ENCODE measurements around the gene DDO. TPM values are rescaled to one million over a fixed set of nuclear protein-coding genes. Genes with fewer than 3 reads are reported as not detected.

DDO gene
- total and polyA plus RNA-seq, 4 experiments from 2014 or later: not detected

- no peaks in the 10 kb centered on the region for H3K4me1 ChIP-seq (ENCODE audit: insufficient read depth, low read length)
- no peak overlapping the region for H3K27ac ChIP-seq (ENCODE audit: low read depth, low read length)
- no peaks in the 10 kb centered on the region for H3K36me3 Mint-ChIP-seq
- H3K4me1 Mint-ChIP-seq: no peaks in the 10 kb centered on the region
- H3K36me3 ChIP-seq (ENCODE audit: insufficient read depth, low read length): no peaks in the 10 kb centered on the region
- H3K27me3 Mint-ChIP-seq: peaks cover 10 to 12% of the 10 kb centered on the region in 2 donors
- no peak overlapping the region for H3K4me3 ChIP-seq (ENCODE audit: low read length in 2 of 2)
- H3K9me3 Mint-ChIP-seq: no peaks in the 10 kb centered on the region
- H3K27me3 ChIP-seq (ENCODE audit: insufficient read depth, low read length): no peaks in the 10 kb centered on the region
- H3K9me3 ChIP-seq (ENCODE audit: control insufficient read depth in 1 of 2, low read length in 2 of 2): no peaks in the 10 kb centered on the region
- no peak for DNase-seq
- POLR2A ChIA-PET (ENCODE audit: partially characterized antibody): no interaction called here
- no peak overlapping the region for H3K27ac Mint-ChIP-seq
- CTCF ChIA-PET (ENCODE audit: partially characterized antibody): interaction anchor here (0.6 kb wide), 1 partner anchor 1174 kb away, joined by 3 read pairs; no protein-coding TSS in a partner anchor
- intact Hi-C loops (cut with micrococcal nuclease): no loop called here
- H3K4me3 Mint-ChIP-seq: no peak overlapping the region
Observed at GRCh38 chr6:110449541-110449895, 34.1 kb upstream of the DDO start.

GRCh38 chr6:110448846-110449540 is 33.6 kb upstream of the DDO start:
- H3K27ac ChIP-seq (ENCODE audit: low read depth, low read length): no peak overlapping the region

GRCh38 chr6:110447761-110448160 is 32.4 kb upstream of the DDO start:
- Mint-ChIP-seq H3K9me3 (no peaks in the 10 kb centered on the region), H3K27ac (no peak overlapping the region)
- POLR2A ChIA-PET (ENCODE audit: partially characterized antibody): no interaction called here

More at GRCh38 chr6:110448846-110449540, 33.6 kb upstream of the DDO start:
- no peak overlapping the region for H3K4me3 Mint-ChIP-seq
- Histone ChIP-seq H3K4me1 (ENCODE audit: insufficient read depth, low read length) (no peaks in the 10 kb centered on the region), H3K27me3 (ENCODE audit: insufficient read depth, low read length) (no peaks in the 10 kb centered on the region), H3K36me3 (ENCODE audit: insufficient read depth, low read length) (no peaks in the 10 kb centered on the region), H3K9me3 (ENCODE audit: control insufficient read depth in 1 of 2, low read length in 2 of 2) (no peaks in the 10 kb centered on the region), H3K4me3 (ENCODE audit: low read length in 2 of 2) (no peak overlapping the region)
- H3K36me3 Mint-ChIP-seq: no peaks in the 10 kb centered on the region
- H3K27me3 Mint-ChIP-seq: peaks cover 10 to 12% of the 10 kb centered on the region in 2 donors
- H3K9me3 Mint-ChIP-seq: no peaks in the 10 kb centered on the region
- H3K4me1 Mint-ChIP-seq: no peaks in the 10 kb centered on the region
- DNase-seq: no peak
- intact Hi-C loops (cut with micrococcal nuclease): no loop called here
- ChIA-PET POLR2A (ENCODE audit: partially characterized antibody) (no interaction called here), CTCF (ENCODE audit: partially characterized antibody) (interaction anchor here (0.6 kb wide), 1 partner anchor 1173 kb away, joined by 3 read pairs; no protein-coding TSS in a partner anchor)
- no peak overlapping the region for H3K27ac Mint-ChIP-seq

GRCh38 chr6:110446405-110446804 is 31.0 kb upstream of the DDO start:
- peaks cover 3 to 7% of the 10 kb centered on the region in 2 donors for H3K27me3 Mint-ChIP-seq
- Histone ChIP-seq H3K4me1 (ENCODE audit: insufficient read depth, low read length) (no peaks in the 10 kb centered on the region), H3K36me3 (ENCODE audit: insufficient read depth, low read length) (no peaks in the 10 kb centered on the region), H3K4me3 (ENCODE audit: low read length in 2 of 2) (no peak overlapping the region), H3K9me3 (ENCODE audit: control insufficient read depth in 1 of 2, low read length in 2 of 2) (no peaks in the 10 kb centered on the region), H3K27me3 (ENCODE audit: insufficient read depth, low read length) (no peaks in the 10 kb centered on the region), H3K27ac (ENCODE audit: low read depth, low read length) (no peak overlapping the region)
- no peak overlapping the region for H3K4me3 Mint-ChIP-seq
- DNase-seq: no peak
- intact Hi-C loops (cut with micrococcal nuclease): no loop called here
- no peaks in the 10 kb centered on the region for H3K36me3 Mint-ChIP-seq
- no peaks in the 10 kb centered on the region for H3K4me1 Mint-ChIP-seq
- H3K9me3 Mint-ChIP-seq: no peaks in the 10 kb centered on the region
- CTCF ChIA-PET (ENCODE audit: partially characterized antibody): no interaction called here
- no peak overlapping the region for H3K27ac Mint-ChIP-seq
- POLR2A ChIA-PET (ENCODE audit: partially characterized antibody): no interaction called here

More at GRCh38 chr6:110447761-110448160, 32.4 kb upstream of the DDO start:
- no peak overlapping the region for H3K4me3 Mint-ChIP-seq
- no peaks in the 10 kb centered on the region for H3K27me3 ChIP-seq (ENCODE audit: insufficient read depth, low read length)
- DNase-seq: no peak
- intact Hi-C loops (cut with micrococcal nuclease): no loop called here
- H3K27ac ChIP-seq (ENCODE audit: low read depth, low read length): no peak overlapping the region
- H3K36me3 Mint-ChIP-seq: no peaks in the 10 kb centered on the region
- CTCF ChIA-PET (ENCODE audit: partially characterized antibody): no interaction called here
- H3K27me3 Mint-ChIP-seq: peaks cover 10 to 11% of the 10 kb centered on the region in 2 donors
- H3K9me3 ChIP-seq (ENCODE audit: control insufficient read depth in 1 of 2, low read length in 2 of 2): no peaks in the 10 kb centered on the region
- H3K4me1 Mint-ChIP-seq: no peaks in the 10 kb centered on the region
- H3K4me1 ChIP-seq (ENCODE audit: insufficient read depth, low read length): no peaks in the 10 kb centered on the region
- H3K4me3 ChIP-seq (ENCODE audit: low read length in 2 of 2): no peak overlapping the region
- no peaks in the 10 kb centered on the region for H3K36me3 ChIP-seq (ENCODE audit: insufficient read depth, low read length)

- intact Hi-C loops (cut with micrococcal nuclease): no loop called here
- Mint-ChIP-seq H3K9me3 (peaks cover 0 to 3% (median 0%) of the 10 kb centered on the region in 8 donors), H3K4me1 (no peaks in the 10 kb centered on the region), H3K4me3 (no peak overlapping the region), H3K27me3 (peaks cover 10 to 23% of the 10 kb centered on the region in 2 donors), H3K36me3 (peaks cover 0 to 3% of the 10 kb centered on the region in 2 donors), H3K27ac (no peak overlapping the region)
- ChIA-PET POLR2A (ENCODE audit: partially characterized antibody) (no interaction called here), CTCF (ENCODE audit: partially characterized antibody) (no interaction called here)
- Histone ChIP-seq H3K4me3 (ENCODE audit: low read length in 2 of 2) (no peak overlapping the region), H3K27ac (ENCODE audit: low read depth, low read length) (no peak overlapping the region), H3K27me3 (ENCODE audit: insufficient read depth, low read length) (no peaks in the 10 kb centered on the region), H3K9me3 (ENCODE audit: control insufficient read depth in 1 of 2, low read length in 2 of 2) (no peaks in the 10 kb centered on the region), H3K36me3 (ENCODE audit: insufficient read depth, low read length) (no peaks in the 10 kb centered on the region), H3K4me1 (ENCODE audit: insufficient read depth, low read length) (no peaks in the 10 kb centered on the region)
- DNase-seq: no peak
Observed at GRCh38 chr6:110440026-110440425, 24.7 kb upstream of the DDO start.

GRCh38 chr6:110439356-110439755 is 24.0 kb upstream of the DDO start:
- Mint-ChIP-seq H3K27ac (no peak overlapping the region), H3K36me3 (peaks cover 0 to 3% of the 10 kb centered on the region in 2 donors), H3K9me3 (peaks cover 0 to 5% (median 0%) of the 10 kb centered on the region in 8 donors), H3K4me1 (no peaks in the 10 kb centered on the region), H3K27me3 (peaks cover 10 to 24% of the 10 kb centered on the region in 2 donors), H3K4me3 (no peak overlapping the region)
- ChIA-PET POLR2A (ENCODE audit: partially characterized antibody) (no interaction called here), CTCF (ENCODE audit: partially characterized antibody) (no interaction called here)
- no peak overlapping the region for H3K27ac ChIP-seq (ENCODE audit: low read depth, low read length)
- no peaks in the 10 kb centered on the region for H3K4me1 ChIP-seq (ENCODE audit: insufficient read depth, low read length)
- H3K27me3 ChIP-seq (ENCODE audit: insufficient read depth, low read length): no peaks in the 10 kb centered on the region
- no peak for DNase-seq
- H3K4me3 ChIP-seq (ENCODE audit: low read length in 2 of 2): no peak overlapping the region
- H3K36me3 ChIP-seq (ENCODE audit: insufficient read depth, low read length): no peaks in the 10 kb centered on the region
- intact Hi-C loops (cut with micrococcal nuclease): no loop called here
- no peaks in the 10 kb centered on the region for H3K9me3 ChIP-seq (ENCODE audit: control insufficient read depth in 1 of 2, low read length in 2 of 2)

GRCh38 chr6:110434961-110435602 is 19.7 kb upstream of the DDO start:
- peaks cover 0 to 1% of the 10 kb centered on the region in 2 donors for H3K36me3 Mint-ChIP-seq

More at GRCh38 chr6:110434961-110435602, 19.7 kb upstream of the DDO start:
- no peaks in the 10 kb centered on the region for H3K4me1 ChIP-seq (ENCODE audit: insufficient read depth, low read length)
- H3K9me3 Mint-ChIP-seq: peaks cover 0 to 5% (median 0%) of the 10 kb centered on the region in 8 donors
- no peak overlapping the region for H3K4me3 Mint-ChIP-seq
- no peaks in the 10 kb centered on the region for H3K9me3 ChIP-seq (ENCODE audit: control insufficient read depth in 1 of 2, low read length in 2 of 2)
- ChIA-PET POLR2A (ENCODE audit: partially characterized antibody) (interaction anchor here (0.5 kb wide), 1 partner anchor 515 kb away, joined by 3 read pairs; no protein-coding TSS in a partner anchor), CTCF (ENCODE audit: partially characterized antibody) (no interaction called here)
- H3K36me3 ChIP-seq (ENCODE audit: insufficient read depth, low read length): no peaks in the 10 kb centered on the region
- H3K4me1 Mint-ChIP-seq: no peaks in the 10 kb centered on the region
- H3K4me3 ChIP-seq (ENCODE audit: low read length in 2 of 2): no peak overlapping the region
- H3K27me3 ChIP-seq (ENCODE audit: insufficient read depth, low read length): no peaks in the 10 kb centered on the region
- H3K27ac Mint-ChIP-seq: no peak overlapping the region
- peaks cover 8 to 21% of the 10 kb centered on the region in 2 donors for H3K27me3 Mint-ChIP-seq
- H3K27ac ChIP-seq (ENCODE audit: low read depth, low read length): no peak overlapping the region
- intact Hi-C loops (cut with micrococcal nuclease): no loop called here
- DNase-seq: no peak

All from CD4-positive, alpha-beta memory T cell (primary cell).